Fibroblast of the aortic adventitia (primary cell): ENCODE measurements around the gene SLCO2B1. TPM values are rescaled to one million over a fixed set of nuclear protein-coding genes. Genes with fewer than 3 reads are reported as not detected.
"Not testable (repeated sequence)": the region's sequence is repeated elsewhere in the genome, so short reads cannot be mapped to it uniquely, and the experiment has no call there.

Source experiments
- DNase-seq: peaks from one replicate; pipeline ENCODE4 v3.0.0-alpha.2; 2010; ENCODE audit warnings: low read depth
- H3K4me3 ChIP-seq: 2 replicates; pipeline ENCODE4 v1.5.1; 2011; ENCODE audit warnings: low read depth, mild to moderate bottlenecking, control low read depth, low read length, moderate library complexity
- CTCF ChIP-seq: IDR thresholded peaks from 2 replicates; pipeline ENCODE4 v1.5.1; 2011; ENCODE audit warnings: mild to moderate bottlenecking, low read length, control low read depth, inconsistent platforms; ENCODE audit not compliant: insufficient read depth
- total RNA-seq: library from RNA; depleted of rRNA; stranded (reverse); fragments of >200 nt; gene quantifications from 2 replicates; pipeline ENCODE4 v1.2.3, GENCODE V29; 2012; ENCODE audit warnings: low replicate concordance

SLCO2B1 gene
- 2.0 TPM in 1 of 2 replicates, not detected in the other for total RNA-seq

- DNase-seq: no peak
- H3K4me3 ChIP-seq: no peak within 1 kb of the TSS
- no peak for TF ChIP-seq CTCF
Observed at GRCh38 chr11:75150879-75151278, at the start of gene SLCO2B1. Gene SLCO2B1 (plus strand): TSS chr11:75151107. CDS start chr11:75151382, 275 bp downstream.

- no peak for TF ChIP-seq CTCF
- no peak for DNase-seq
- no peak overlapping the region for H3K4me3 ChIP-seq
Observed at GRCh38 chr11:75101424-75102128, 49.3 kb upstream of the SLCO2B1 start.

GRCh38 chr11:75103380-75104026 is 47.4 kb upstream of the SLCO2B1 start:
- peak; percentile 75 for DNase-seq
- no peak overlapping the region for H3K4me3 ChIP-seq
- no peak for TF ChIP-seq CTCF

DNA sequence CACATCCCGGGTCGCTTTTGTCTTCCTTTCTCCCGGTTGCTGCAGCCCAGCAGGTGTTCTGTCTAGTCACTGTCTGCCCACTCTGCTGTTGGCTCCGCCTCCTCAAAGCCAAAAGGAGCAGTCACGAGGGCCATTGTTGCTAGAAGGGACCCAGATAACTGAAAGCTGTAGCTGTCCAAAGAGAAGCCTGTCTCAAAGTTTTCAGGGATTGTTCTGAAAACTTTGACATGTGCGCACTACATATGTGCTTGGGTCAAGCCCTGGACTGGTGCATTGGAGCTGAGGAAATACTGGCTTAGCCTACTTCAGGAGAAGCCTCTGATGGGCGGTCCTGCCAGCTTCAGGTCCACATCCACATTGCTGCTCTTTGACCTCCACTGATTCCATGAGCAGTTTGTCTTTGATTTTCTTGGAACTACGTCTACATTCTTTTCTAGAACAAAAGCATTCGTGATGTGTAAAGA is 45.4 kb upstream of the SLCO2B1 start:
- TF ChIP-seq CTCF: no peak
- H3K4me3 ChIP-seq: no peak overlapping the region
- peak; percentile 47 for DNase-seq

DNA sequence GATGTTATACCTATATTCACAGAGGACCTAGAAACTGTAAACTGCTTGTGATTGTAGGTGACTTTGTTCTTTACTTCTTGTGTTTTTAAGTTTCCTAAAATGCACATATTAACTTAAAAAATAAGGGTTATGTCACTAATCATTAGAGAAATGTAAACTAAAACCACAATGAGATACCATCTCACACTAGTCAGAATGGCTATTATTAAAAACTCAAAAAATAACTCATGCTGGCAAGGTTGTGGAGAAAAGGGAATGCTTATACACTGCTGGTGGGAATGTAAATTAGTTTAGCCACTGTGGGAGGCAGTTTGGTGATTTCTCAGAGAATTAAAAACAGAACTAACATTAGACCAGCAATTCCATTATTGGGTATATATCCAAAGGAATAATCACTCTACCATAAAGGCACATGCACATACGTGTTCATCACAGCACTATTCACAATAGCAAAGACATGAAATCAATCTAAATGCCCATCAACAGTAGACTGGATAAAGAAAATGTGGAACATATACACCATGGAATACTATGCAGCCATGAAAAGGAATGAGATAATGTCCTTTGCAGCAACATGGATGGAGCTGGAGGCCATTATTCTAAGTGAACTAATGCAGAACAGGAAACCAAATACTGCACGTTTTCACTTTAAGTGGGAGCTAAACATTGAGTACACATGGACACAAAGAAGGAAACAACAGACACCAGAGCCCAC is 44.8 kb upstream of the SLCO2B1 start:
- not testable (repeated sequence) for H3K4me3 ChIP-seq, DNase-seq

- no peak overlapping the region for H3K4me3 ChIP-seq
- peak; percentile 22 for DNase-seq
- TF ChIP-seq CTCF: no peak
Observed at GRCh38 chr11:75107187-75107586, 43.7 kb upstream of the SLCO2B1 start.

DNA sequence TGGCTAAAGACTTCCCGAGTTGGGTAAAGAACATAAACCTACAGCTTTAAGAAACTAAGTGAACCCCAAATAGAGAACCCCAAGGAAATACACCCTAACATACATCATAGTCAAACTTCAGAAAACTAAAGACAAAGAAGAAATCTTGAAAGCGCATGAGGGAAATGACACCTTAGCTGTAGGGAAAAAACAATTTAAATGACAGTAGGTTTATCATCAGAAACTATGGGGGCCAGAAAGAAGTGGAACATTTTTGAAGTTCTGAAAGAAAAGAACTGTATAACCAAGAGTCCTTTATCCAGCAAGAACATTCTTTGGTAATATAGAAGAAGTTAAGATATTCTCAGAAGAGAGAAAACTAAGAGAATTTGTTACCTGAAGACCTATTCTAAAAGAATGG is 38.7 kb upstream of the SLCO2B1 start:
- no peak for TF ChIP-seq CTCF
- no peak for DNase-seq
- H3K4me3 ChIP-seq: no peak overlapping the region
